Activated B cell treated with CpG ODN at 0.5 μM for 24 hours (primary cell): ENCODE data around the gene MICALL2. TPM values are rescaled to one million over a fixed set of nuclear protein-coding genes. Genes with fewer than 3 reads are reported as not detected.

Experiments
- ATAC-seq: fragments of 200-7000 bp; cut with Tn5 transposase; one replicate; pipeline ENCODE4 v1.10.0; 2021; ENCODE audit warnings: low read depth, mild to moderate bottlenecking, moderate library complexity
- CTCF ChIA-PET: fragments of 350-600 bp; sonication (Branson Sonifier 250); formaldehyde crosslinking; loops from one replicate; lab custom pipeline; 2021; ENCODE audit warnings: antibody characterized with exemption; lab: Charles Lee
- POLR2A ChIA-PET: fragments of 350-600 bp; sonication (Branson Sonifier 250); formaldehyde crosslinking; loops from one replicate; lab custom pipeline; 2021; ENCODE audit warnings: antibody characterized with exemption; lab: Charles Lee
- DNase-seq: peaks from one replicate; pipeline ENCODE4 v3.0.0; 2022
- H3K27ac Mint-ChIP-seq: one replicate; pipeline ENCODE4 v1.8.0; 2020; ENCODE audit warnings: mixed read lengths
- H3K27me3 Mint-ChIP-seq: one replicate; pipeline ENCODE4 v1.8.0; 2021; ENCODE audit warnings: mixed read lengths
- H3K36me3 Mint-ChIP-seq: one replicate; pipeline ENCODE4 v1.8.0; 2021; ENCODE audit warnings: low read depth, mixed read lengths
- H3K4me1 Mint-ChIP-seq: one replicate; pipeline ENCODE4 v1.8.0; 2021; ENCODE audit warnings: mixed read lengths
- H3K4me3 Mint-ChIP-seq: one replicate; pipeline ENCODE4 v1.8.0; 2020; ENCODE audit warnings: mild to moderate bottlenecking, mixed read lengths
- H3K9me3 Mint-ChIP-seq: one replicate; pipeline ENCODE4 v1.8.0; 2020; ENCODE audit warnings: mixed read lengths
- intact Hi-C: fragments of 100-400 bp; cut with micrococcal nuclease; formaldehyde crosslinking; loops from one replicate; pipeline ENCODE4 v1.15.1; 2024
- total RNA-seq: library from RNA; stranded (reverse); gene quantifications from 2 replicates; pipeline ENCODE4 v1.2.3, GENCODE V29; 2022
- TF ChIP-seq, protein P1 (sequence below): fragments of 200-600 bp; IDR thresholded peaks from one replicate; pipeline ENCODE4 v1.8.0; 2022; ENCODE audit warnings: antibody characterized with exemption, mild to moderate bottlenecking

MICALL2 gene
- total RNA-seq, 1 donor from 2014 or later = 0.55 TPM

DNA sequence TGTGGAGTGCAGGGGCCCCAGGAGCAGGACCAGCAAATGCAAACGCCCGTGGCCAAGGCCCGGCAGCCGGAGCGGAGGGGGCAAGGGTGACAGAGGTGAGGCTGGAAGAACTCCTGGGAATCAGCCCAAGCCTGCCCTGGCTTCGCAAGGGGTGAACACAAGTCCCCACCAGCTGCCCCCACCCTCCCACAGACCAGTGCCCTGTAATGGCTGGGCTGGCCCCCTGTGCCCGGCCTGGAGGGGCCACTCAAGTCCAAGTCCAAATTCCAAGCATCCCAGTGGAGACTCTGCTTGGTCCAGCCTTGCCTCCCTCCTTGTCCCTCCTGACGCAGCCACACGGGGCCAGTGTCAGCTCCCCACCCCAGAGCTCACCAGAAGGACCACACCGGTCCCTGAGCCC is 28.0 kb downstream of the MICALL2 start:
- Mint-ChIP-seq H3K9me3 (no peaks in the 10 kb centered on the region), H3K4me3 (no peak overlapping the region), H3K4me1 (peaks cover 3% of the 10 kb centered on the region), H3K27me3 (peaks cover 4% of the 10 kb centered on the region), H3K36me3 (no peaks in the 10 kb centered on the region), H3K27ac (no peak overlapping the region)
- ChIA-PET CTCF (no interaction called here), POLR2A (no interaction called here)
- DNase-seq (no peak), ATAC-seq (no peak)
- TF ChIP-seq, protein P1, sequence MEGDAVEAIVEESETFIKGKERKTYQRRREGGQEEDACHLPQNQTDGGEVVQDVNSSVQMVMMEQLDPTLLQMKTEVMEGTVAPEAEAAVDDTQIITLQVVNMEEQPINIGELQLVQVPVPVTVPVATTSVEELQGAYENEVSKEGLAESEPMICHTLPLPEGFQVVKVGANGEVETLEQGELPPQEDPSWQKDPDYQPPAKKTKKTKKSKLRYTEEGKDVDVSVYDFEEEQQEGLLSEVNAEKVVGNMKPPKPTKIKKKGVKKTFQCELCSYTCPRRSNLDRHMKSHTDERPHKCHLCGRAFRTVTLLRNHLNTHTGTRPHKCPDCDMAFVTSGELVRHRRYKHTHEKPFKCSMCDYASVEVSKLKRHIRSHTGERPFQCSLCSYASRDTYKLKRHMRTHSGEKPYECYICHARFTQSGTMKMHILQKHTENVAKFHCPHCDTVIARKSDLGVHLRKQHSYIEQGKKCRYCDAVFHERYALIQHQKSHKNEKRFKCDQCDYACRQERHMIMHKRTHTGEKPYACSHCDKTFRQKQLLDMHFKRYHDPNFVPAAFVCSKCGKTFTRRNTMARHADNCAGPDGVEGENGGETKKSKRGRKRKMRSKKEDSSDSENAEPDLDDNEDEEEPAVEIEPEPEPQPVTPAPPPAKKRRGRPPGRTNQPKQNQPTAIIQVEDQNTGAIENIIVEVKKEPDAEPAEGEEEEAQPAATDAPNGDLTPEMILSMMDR = no peak
- intact Hi-C loops = no loop called here

DNA sequence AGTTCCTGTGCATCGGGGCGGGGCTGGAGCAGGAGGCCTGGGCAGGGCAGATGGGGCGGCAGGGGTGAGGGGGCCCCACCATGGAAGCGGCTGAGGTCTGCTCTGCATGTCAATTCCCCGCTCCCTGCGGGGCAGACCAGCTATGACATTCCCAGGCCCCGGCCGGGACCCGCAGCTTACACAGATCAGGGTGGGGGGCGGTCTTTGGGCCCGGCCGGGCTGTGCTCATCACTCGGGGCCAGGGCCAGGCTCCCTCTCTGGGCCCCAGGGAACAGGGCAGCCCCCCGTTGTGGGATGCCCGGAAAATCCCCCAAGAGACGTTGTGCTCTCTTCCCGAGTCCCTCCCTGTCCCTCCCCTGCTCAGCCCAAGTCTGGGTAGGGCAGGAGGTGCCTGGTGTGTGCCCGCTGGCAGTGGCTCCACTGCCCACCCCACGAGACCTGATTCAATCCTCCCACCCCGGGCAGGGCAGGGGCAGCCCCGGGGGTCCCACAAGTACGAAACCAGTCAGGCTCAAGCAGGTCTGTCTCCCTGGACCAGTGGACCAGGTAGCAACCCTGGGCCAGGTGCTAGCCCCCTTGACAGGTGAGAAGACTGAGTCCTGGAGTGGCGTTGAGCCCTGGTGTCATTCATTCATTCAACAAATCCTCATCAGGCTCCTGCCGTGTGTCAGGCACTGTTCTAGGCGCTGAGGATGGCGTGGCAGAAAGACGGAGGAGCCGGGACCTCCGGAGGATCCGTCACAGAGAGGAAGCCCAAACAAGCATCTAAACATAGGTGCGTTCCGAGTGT is 29.0 kb downstream of the MICALL2 start:
- intact Hi-C loops = no loop called here
- ATAC-seq (no peak), DNase-seq (no peak)
- Mint-ChIP-seq H3K36me3 (no peaks in the 10 kb centered on the region), H3K27ac (no peak overlapping the region), H3K4me3 (no peak overlapping the region), H3K4me1 (peaks cover 3% of the 10 kb centered on the region), H3K27me3 (peaks cover 6% of the 10 kb centered on the region), H3K9me3 (peaks cover 2% of the 10 kb centered on the region)
- POLR2A ChIA-PET = no interaction called here
- TF ChIP-seq, protein P1 = no peak
- CTCF ChIA-PET = no interaction called here

DNA sequence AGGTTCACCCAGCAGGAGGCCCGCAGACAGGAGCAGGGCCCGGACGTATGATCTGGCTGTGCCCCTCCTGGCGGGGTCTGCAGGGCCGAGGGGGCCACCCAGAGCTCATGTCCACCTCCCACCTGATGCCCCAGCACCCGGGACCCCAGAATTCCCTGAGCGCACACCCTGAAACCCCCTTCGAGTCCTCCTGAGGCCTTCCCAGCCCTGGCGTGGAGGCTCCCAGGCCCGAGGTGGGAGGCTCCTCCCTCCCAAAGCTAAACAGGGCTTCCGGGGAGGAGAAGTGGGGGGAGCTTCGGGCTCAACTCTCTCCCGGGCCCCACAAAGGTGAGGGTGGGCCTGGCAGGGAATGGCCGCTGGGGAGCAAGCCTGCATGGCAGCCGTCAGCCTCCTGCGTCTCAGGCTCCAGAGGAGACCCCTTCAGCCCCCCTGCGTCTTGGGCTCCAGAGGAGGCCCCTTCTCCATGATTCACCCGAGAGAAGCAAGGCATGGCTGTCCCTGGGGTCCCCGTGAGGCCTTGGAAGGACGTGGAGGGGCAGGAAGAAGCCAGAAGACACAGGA is 30.2 kb downstream of the MICALL2 start:
- peaks cover 6% of the 10 kb centered on the region for H3K27me3 Mint-ChIP-seq
- H3K36me3 Mint-ChIP-seq = no peaks in the 10 kb centered on the region
- intact Hi-C loops = no loop called here
- ChIA-PET POLR2A (no interaction called here), CTCF (no interaction called here)
- peaks cover 2% of the 10 kb centered on the region for H3K9me3 Mint-ChIP-seq
- DNase-seq (no peak), ATAC-seq (no peak)
- TF ChIP-seq, protein P1 = no peak
- H3K4me3 Mint-ChIP-seq = no peak overlapping the region
- peaks cover 3% of the 10 kb centered on the region for H3K4me1 Mint-ChIP-seq
- H3K27ac Mint-ChIP-seq = no peak overlapping the region

- no peak for DNase-seq
- intact Hi-C loops = no loop called here
- TF ChIP-seq, protein P1 = no peak
- Mint-ChIP-seq H3K27ac (no peak overlapping the region), H3K27me3 (peaks cover 10% of the 10 kb centered on the region), H3K36me3 (no peaks in the 10 kb centered on the region), H3K4me3 (no peak overlapping the region), H3K9me3 (peaks cover 2% of the 10 kb centered on the region), H3K4me1 (no peaks in the 10 kb centered on the region)
- ChIA-PET CTCF (no interaction called here), POLR2A (no interaction called here)
- ATAC-seq = no peak
Observed at GRCh38 chr7:1427064-1427657, 32.1 kb downstream of the MICALL2 start.

- Mint-ChIP-seq H3K36me3 (no peaks in the 10 kb centered on the region), H3K9me3 (peaks cover 2% of the 10 kb centered on the region), H3K27me3 (peaks cover 10% of the 10 kb centered on the region), H3K27ac (no peak overlapping the region), H3K4me1 (no peaks in the 10 kb centered on the region), H3K4me3 (no peak overlapping the region)
- intact Hi-C loops = no loop called here
- ATAC-seq = no peak
- no peak for DNase-seq
- POLR2A ChIA-PET = no interaction called here
- TF ChIP-seq, protein P1 = no peak
- CTCF ChIA-PET = no interaction called here
Observed at GRCh38 chr7:1426474-1426873, 32.8 kb downstream of the MICALL2 start.
